ENCODE measurements around the gene MLN. TPM values are rescaled to one million over a fixed set of nuclear protein-coding genes. Genes with fewer than 3 reads are reported as not detected.

The MLN gene
- total RNA-seq, 3 donors from 2014 or later: not detected

- no peak for DNase-seq (ENCODE audit: low spot score in 2 of 2)
- no peaks in the 10 kb centered on the region for H3K27me3 ChIP-seq
- peaks cover 0 to 7% of the 10 kb centered on the region in 2 donors for H3K4me1 ChIP-seq
- TF ChIP-seq, protein P1, sequence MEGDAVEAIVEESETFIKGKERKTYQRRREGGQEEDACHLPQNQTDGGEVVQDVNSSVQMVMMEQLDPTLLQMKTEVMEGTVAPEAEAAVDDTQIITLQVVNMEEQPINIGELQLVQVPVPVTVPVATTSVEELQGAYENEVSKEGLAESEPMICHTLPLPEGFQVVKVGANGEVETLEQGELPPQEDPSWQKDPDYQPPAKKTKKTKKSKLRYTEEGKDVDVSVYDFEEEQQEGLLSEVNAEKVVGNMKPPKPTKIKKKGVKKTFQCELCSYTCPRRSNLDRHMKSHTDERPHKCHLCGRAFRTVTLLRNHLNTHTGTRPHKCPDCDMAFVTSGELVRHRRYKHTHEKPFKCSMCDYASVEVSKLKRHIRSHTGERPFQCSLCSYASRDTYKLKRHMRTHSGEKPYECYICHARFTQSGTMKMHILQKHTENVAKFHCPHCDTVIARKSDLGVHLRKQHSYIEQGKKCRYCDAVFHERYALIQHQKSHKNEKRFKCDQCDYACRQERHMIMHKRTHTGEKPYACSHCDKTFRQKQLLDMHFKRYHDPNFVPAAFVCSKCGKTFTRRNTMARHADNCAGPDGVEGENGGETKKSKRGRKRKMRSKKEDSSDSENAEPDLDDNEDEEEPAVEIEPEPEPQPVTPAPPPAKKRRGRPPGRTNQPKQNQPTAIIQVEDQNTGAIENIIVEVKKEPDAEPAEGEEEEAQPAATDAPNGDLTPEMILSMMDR (IDR thresholded peaks at IDR 0.05): no peak
- TF ChIP-seq POLR2AphosphoS5 (IDR thresholded peaks at IDR 0.05): no peak
- TF ChIP-seq POLR2A (IDR thresholded peaks at IDR 0.05): no peak
- H3K36me3 ChIP-seq: peaks cover 25% of the 10 kb centered on the region
- H3K27ac ChIP-seq: no peak overlapping the region
- no peaks in the 10 kb centered on the region for H3K9me3 ChIP-seq
- intact Hi-C loops (cut with DNase I; ENCODE audit: low total_unique reads): no loop called here
- no peak overlapping the region for H3K4me3 ChIP-seq
Observed at GRCh38 chr6:33781131-33781975, 22.4 kb downstream of the MLN start.

- intact Hi-C loops (cut with DNase I; ENCODE audit: low total_unique reads): no loop called here
- Histone ChIP-seq H3K4me3 (no peak overlapping the region), H3K27ac (no peak overlapping the region), H3K9me3 (no peaks in the 10 kb centered on the region), H3K27me3 (no peaks in the 10 kb centered on the region), H3K4me1 (no peaks in the 10 kb centered on the region), H3K36me3 (peaks cover 33% of the 10 kb centered on the region)
- DNase-seq (ENCODE audit: low spot score in 2 of 2): no peak
- TF ChIP-seq POLR2AphosphoS5 (IDR thresholded peaks at IDR 0.05): no peak
- no peak for TF ChIP-seq POLR2A (IDR thresholded peaks at IDR 0.05)
Observed at GRCh38 chr6:33779895-33780294, 23.9 kb downstream of the MLN start.

DNA sequence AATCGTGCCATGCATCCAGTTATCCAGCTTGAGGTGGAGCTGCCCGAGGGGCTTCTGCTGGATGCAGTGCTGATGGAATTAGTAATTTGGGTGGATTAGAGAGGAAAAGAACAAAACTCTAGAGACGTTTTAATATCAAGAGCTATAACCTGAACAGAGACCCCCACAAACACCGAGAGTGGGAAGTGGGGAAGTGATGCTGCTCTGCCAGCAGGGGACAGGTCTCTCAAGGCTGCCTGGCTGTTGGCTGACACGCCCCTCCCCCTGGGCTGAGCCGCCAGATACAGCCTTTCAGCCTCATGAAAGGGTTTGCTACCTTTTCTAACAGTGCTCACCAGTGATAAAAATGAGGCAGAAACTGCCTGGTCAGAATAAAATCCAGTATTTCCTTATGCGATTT lies 24.5 kb downstream of the MLN start:
- no peaks in the 10 kb centered on the region for H3K27me3 ChIP-seq
- no peak overlapping the region for H3K27ac ChIP-seq
- H3K9me3 ChIP-seq: no peaks in the 10 kb centered on the region
- DNase-seq (ENCODE audit: low spot score in 2 of 2): no peak
- no peak overlapping the region for H3K4me3 ChIP-seq
- TF ChIP-seq, protein P1 (IDR thresholded peaks at IDR 0.05): no peak
- TF ChIP-seq POLR2A (IDR thresholded peaks at IDR 0.05) (no peak), POLR2AphosphoS5 (IDR thresholded peaks at IDR 0.05) (no peak)
- H3K4me1 ChIP-seq: no peaks in the 10 kb centered on the region
- intact Hi-C loops (cut with DNase I; ENCODE audit: low total_unique reads): no loop called here
- peaks cover 33% of the 10 kb centered on the region for H3K36me3 ChIP-seq

- intact Hi-C loops (cut with DNase I; ENCODE audit: low total_unique reads): no loop called here
- Histone ChIP-seq H3K27me3 (no peaks in the 10 kb centered on the region), H3K27ac (no peak overlapping the region), H3K36me3 (peaks cover 33% of the 10 kb centered on the region), H3K4me1 (no peaks in the 10 kb centered on the region), H3K9me3 (no peaks in the 10 kb centered on the region), H3K4me3 (no peak overlapping the region)
- TF ChIP-seq POLR2AphosphoS5 (IDR thresholded peaks at IDR 0.05): no peak
- TF ChIP-seq, protein P1 (IDR thresholded peaks at IDR 0.05): no peak
- no peak for TF ChIP-seq POLR2A (IDR thresholded peaks at IDR 0.05)
- DNase-seq (ENCODE audit: low spot score in 2 of 2): no peak
Observed at GRCh38 chr6:33778444-33779121, 25.2 kb downstream of the MLN start.

- intact Hi-C loops (cut with DNase I; ENCODE audit: low total_unique reads): no loop called here
- H3K4me3 ChIP-seq: no peak overlapping the region
- H3K36me3 ChIP-seq: peaks cover 33% of the 10 kb centered on the region
- no peaks in the 10 kb centered on the region for H3K9me3 ChIP-seq
- no peak for DNase-seq (ENCODE audit: low spot score in 2 of 2)
- H3K4me1 ChIP-seq: no peaks in the 10 kb centered on the region
- no peak overlapping the region for H3K27ac ChIP-seq
- TF ChIP-seq POLR2A (IDR thresholded peaks at IDR 0.05) (no peak), POLR2AphosphoS5 (IDR thresholded peaks at IDR 0.05) (no peak)
- TF ChIP-seq, protein P1 (IDR thresholded peaks at IDR 0.05): no peak
- no peaks in the 10 kb centered on the region for H3K27me3 ChIP-seq
Observed at GRCh38 chr6:33777398-33778388, 26.1 kb downstream of the MLN start.
